ENCODE measurements around the gene SASS6. TPM values are rescaled to one million over a fixed set of nuclear protein-coding genes. Genes with fewer than 3 reads are reported as not detected.

SASS6 gene
- total RNA-seq, 1 experiment from 2014 or later, result 10.1 TPM

GRCh38 chr1:100045206-100045605 is 87.5 kb downstream of the SASS6 start:
- BruUV-seq (replicated peaks), result no TSS peak
- Mint-ChIP-seq H3K9me3 (ENCODE audit: unreplicated experiment) (no peaks in the 10 kb centered on the region), H3K36me3 (ENCODE audit: insufficient read depth, unreplicated experiment) (peaks cover 22% of the 10 kb centered on the region), H3K27me3 (ENCODE audit: insufficient read depth, unreplicated experiment) (no peaks in the 10 kb centered on the region), H3K4me3 (ENCODE audit: unreplicated experiment) (no peak overlapping the region), H3K27ac (ENCODE audit: unreplicated experiment) (no peak overlapping the region), H3K4me1 (ENCODE audit: low read depth, unreplicated experiment) (peaks cover 16% of the 10 kb centered on the region)
- DNase-seq, result no peak
- intact Hi-C loops (cut with micrococcal nuclease; ENCODE audit: unreplicated experiment), result no loop called here
- CTCF ChIA-PET, result no interaction called here
- Histone ChIP-seq H3K27me3 (replicated peaks; ENCODE audit: control insufficient read depth, insufficient read depth, low read length) (no peaks in the 10 kb centered on the region), H3K9me3 (no peaks in the 10 kb centered on the region), H3K4me3 (ENCODE audit: low read depth, low read length) (no peak overlapping the region), H3K4me1 (0 out of 2 replicates have a peak, but pooled peaks cover 2% of the 10 kb centered on the region), H3K36me3 (ENCODE audit: control insufficient read depth, insufficient read depth, low read length) (no peaks in the 10 kb centered on the region)
- TF ChIP-seq CTCF (IDR thresholded peaks at IDR 0.05; ENCODE audit: insufficient read depth in 1 of 2, low read depth in 1 of 2, low read length in 1 of 2, severe bottlenecking in 1 of 2, unreplicated experiment in 1 of 2), result no peak
- POLR2A ChIA-PET, result no interaction called here

- peak overlapping the region; percentile 60; the same call in 1 of the 2 replicates for H3K4me3 ChIP-seq (ENCODE audit: low read depth, low read length)
- peak overlapping the region; percentile 99 for H3K4me3 Mint-ChIP-seq (ENCODE audit: unreplicated experiment)
- H3K27me3 Mint-ChIP-seq (ENCODE audit: insufficient read depth, unreplicated experiment), result no peaks in the 10 kb centered on the region
- peaks cover 22% of the 10 kb centered on the region for H3K36me3 Mint-ChIP-seq (ENCODE audit: insufficient read depth, unreplicated experiment)
- TF ChIP-seq CTCF (IDR thresholded peaks at IDR 0.05; ENCODE audit: insufficient read depth in 1 of 2, low read depth in 1 of 2, low read length in 1 of 2, severe bottlenecking in 1 of 2, unreplicated experiment in 1 of 2), result no peak
- POLR2A ChIA-PET, result no interaction called here
- no peak for DNase-seq
- CTCF ChIA-PET, result no interaction called here
- H3K9me3 ChIP-seq, result no peaks in the 10 kb centered on the region
- 0 out of 2 replicates have a peak, but pooled peaks cover 5% of the 10 kb centered on the region for H3K4me1 ChIP-seq
- intact Hi-C loops (cut with micrococcal nuclease; ENCODE audit: unreplicated experiment), result loop anchor here (2.0 to 5.0 kb wide), 2 partner anchors 93 to 192 kb away; partner anchors contain the start of genes SASS6 and TRMT13
- H3K27me3 ChIP-seq (replicated peaks; ENCODE audit: control insufficient read depth, insufficient read depth, low read length), result no peaks in the 10 kb centered on the region
- BruUV-seq (replicated peaks), result no TSS peak
- H3K36me3 ChIP-seq (ENCODE audit: control insufficient read depth, insufficient read depth, low read length), result no peaks in the 10 kb centered on the region
- peak overlapping the region; percentile 99 for H3K27ac Mint-ChIP-seq (ENCODE audit: unreplicated experiment)
- no peaks in the 10 kb centered on the region for H3K4me1 Mint-ChIP-seq (ENCODE audit: low read depth, unreplicated experiment)
- no peaks in the 10 kb centered on the region for H3K9me3 Mint-ChIP-seq (ENCODE audit: unreplicated experiment)
These were observed 93.1 kb downstream of the SASS6 start for GRCh38 chr1:100039591-100039990.

- Histone ChIP-seq H3K9me3 (no peaks in the 10 kb centered on the region), H3K4me1 (0 out of 2 replicates have a peak, but pooled peaks cover 5% of the 10 kb centered on the region), H3K4me3 (ENCODE audit: low read depth, low read length) (peak overlapping the region; percentile 60), H3K36me3 (ENCODE audit: control insufficient read depth, insufficient read depth, low read length) (no peaks in the 10 kb centered on the region), H3K27me3 (replicated peaks; ENCODE audit: control insufficient read depth, insufficient read depth, low read length) (no peaks in the 10 kb centered on the region)
- ChIA-PET POLR2A (interaction anchor here (2.0 kb wide), 1 partner anchor 69 kb away, joined by 7 read pairs; the partner anchor contains the start of gene SLC35A3), CTCF (no interaction called here)
- no TSS peak for BruUV-seq (replicated peaks)
- no peaks in the 10 kb centered on the region for H3K9me3 Mint-ChIP-seq (ENCODE audit: unreplicated experiment)
- no peak for TF ChIP-seq CTCF (IDR thresholded peaks at IDR 0.05; ENCODE audit: insufficient read depth in 1 of 2, low read depth in 1 of 2, low read length in 1 of 2, severe bottlenecking in 1 of 2, unreplicated experiment in 1 of 2)
- H3K4me1 Mint-ChIP-seq (ENCODE audit: low read depth, unreplicated experiment), result no peaks in the 10 kb centered on the region
- H3K36me3 Mint-ChIP-seq (ENCODE audit: insufficient read depth, unreplicated experiment), result peaks cover 18% of the 10 kb centered on the region
- peak; percentile 54 to 60 for DNase-seq
- peak overlapping the region; percentile 99 for H3K4me3 Mint-ChIP-seq (ENCODE audit: unreplicated experiment)
- intact Hi-C loops (cut with micrococcal nuclease; ENCODE audit: unreplicated experiment), result loop anchor here (1.0 to 5.0 kb wide), 3 partner anchors 94 to 313 kb away; partner anchors contain the start of genes SASS6 and TRMT13
- H3K27me3 Mint-ChIP-seq (ENCODE audit: insufficient read depth, unreplicated experiment), result no peaks in the 10 kb centered on the region
- peak overlapping the region; percentile 99 for H3K27ac Mint-ChIP-seq (ENCODE audit: unreplicated experiment)
These were observed 94.0 kb downstream of the SASS6 start for GRCh38 chr1:100038660-100039287.
